ENCODE data around the gene PROP1. TPM values are rescaled to one million over a fixed set of nuclear protein-coding genes. Genes with fewer than 3 reads are reported as not detected.
"Not testable (repeated sequence)": the region's sequence is repeated elsewhere in the genome, so short reads cannot be mapped to it uniquely, and the experiment has no call there.

PROP1 gene
- total and polyA plus RNA-seq, 2 donors (not counting 3 experiments of a cell fraction or from before 2014, with no cell fraction given), result not detected

- H3K9me3 ChIP-seq (replicated peaks; ENCODE audit: control insufficient read depth, insufficient read depth, low read length); DNase-seq (ENCODE audit: low read depth, low spot score); H2AFZ ChIP-seq (ENCODE audit: low read depth, low read length); intact Hi-C loops (cut with micrococcal nuclease); H3K27ac ChIP-seq (ENCODE audit: insufficient read depth, low read depth, low read length); H3K36me3 ChIP-seq (ENCODE audit: control insufficient read depth in 2 of 2, extremely low read depth in 1 of 2, insufficient read depth in 2 of 2, low read length in 2 of 2); H3K27me3 ChIP-seq (ENCODE audit: control insufficient read depth in 2 of 2, insufficient read depth in 2 of 2, low read length in 2 of 2); H3K4me2 ChIP-seq (ENCODE audit: insufficient read depth, low read length); BruUV-seq (replicated peaks); H4K20me1 ChIP-seq (replicated peaks; ENCODE audit: control insufficient read depth, extremely low read depth, insufficient read depth, low read length); dilution Hi-C loops (cut with MboI; ENCODE audit: extremely low pct_ligation_motif_present, low sequenced_read_pairs); H3K79me2 ChIP-seq (ENCODE audit: control insufficient read depth, insufficient read depth, low read length); H3K4me1 ChIP-seq (ENCODE audit: control insufficient read depth, extremely low read depth, insufficient read depth, low read length); POLR2A ChIA-PET; H3K9ac ChIP-seq (replicated peaks; ENCODE audit: extremely low read depth, insufficient read depth, low read length); CTCF ChIA-PET; H3K9me1 ChIP-seq (replicated peaks; ENCODE audit: control insufficient read depth, extremely low read depth, insufficient read depth, low read length); FAIRE-seq; H3K4me3 ChIP-seq (replicated peaks in 1 of 3; ENCODE audit: insufficient read depth in 1 of 3, low read depth in 1 of 3, low read length in 3 of 3): not testable (repeated sequence)
Observed at GRCh38 chr5:178012758-178013157, 16.7 kb upstream of the PROP1 start.

DNA sequence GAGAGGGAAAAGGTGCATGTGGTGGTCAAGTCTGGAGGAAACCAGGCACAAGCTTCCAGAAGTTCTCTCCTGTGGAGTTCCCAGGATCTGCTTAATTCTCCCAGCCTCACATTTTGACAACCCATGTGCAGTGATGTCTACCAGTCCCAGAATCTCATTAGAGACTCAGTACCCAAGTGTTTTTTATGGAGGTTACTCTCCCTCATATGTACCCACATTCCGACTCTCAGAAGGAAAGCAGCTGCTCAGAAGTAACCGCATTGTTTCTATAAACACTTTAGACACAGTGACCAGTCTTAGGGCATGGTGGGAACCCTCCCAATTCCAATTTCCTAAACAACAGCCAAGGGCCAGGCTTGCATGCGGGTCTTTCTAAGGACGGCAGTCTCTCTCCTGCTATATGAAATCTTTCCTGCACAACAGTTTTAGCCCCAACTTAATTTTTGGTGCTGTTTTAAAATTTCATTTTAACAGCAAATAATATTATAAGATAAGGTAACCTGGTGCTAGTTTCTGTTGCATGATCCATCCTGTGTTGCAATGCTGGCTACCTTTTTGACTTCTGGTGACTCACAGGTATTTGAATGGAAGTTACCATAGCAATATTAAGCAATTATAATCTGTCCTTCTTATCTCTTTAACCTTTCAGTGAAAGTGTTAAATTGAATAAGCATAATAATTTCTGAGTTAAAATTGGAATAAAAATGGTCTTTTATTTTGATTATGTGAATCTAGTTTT lies 15.9 kb upstream of the PROP1 start:
- POLR2A ChIA-PET; dilution Hi-C loops (cut with MboI; ENCODE audit: extremely low pct_ligation_motif_present, low sequenced_read_pairs); H3K9ac ChIP-seq (replicated peaks; ENCODE audit: extremely low read depth, insufficient read depth, low read length); H3K4me3 ChIP-seq (replicated peaks in 1 of 3; ENCODE audit: insufficient read depth in 1 of 3, low read depth in 1 of 3, low read length in 3 of 3); H3K9me3 ChIP-seq (replicated peaks; ENCODE audit: control insufficient read depth, insufficient read depth, low read length); intact Hi-C loops (cut with micrococcal nuclease); H4K20me1 ChIP-seq (replicated peaks; ENCODE audit: control insufficient read depth, extremely low read depth, insufficient read depth, low read length); H3K4me2 ChIP-seq (ENCODE audit: insufficient read depth, low read length); H3K4me1 ChIP-seq (ENCODE audit: control insufficient read depth, extremely low read depth, insufficient read depth, low read length); H3K27ac ChIP-seq (ENCODE audit: insufficient read depth, low read depth, low read length); H2AFZ ChIP-seq (ENCODE audit: low read depth, low read length); H3K27me3 ChIP-seq (ENCODE audit: control insufficient read depth in 2 of 2, insufficient read depth in 2 of 2, low read length in 2 of 2); BruUV-seq (replicated peaks); H3K9me1 ChIP-seq (replicated peaks; ENCODE audit: control insufficient read depth, extremely low read depth, insufficient read depth, low read length); H3K79me2 ChIP-seq (ENCODE audit: control insufficient read depth, insufficient read depth, low read length); FAIRE-seq; DNase-seq (ENCODE audit: low read depth, low spot score); CTCF ChIA-PET; H3K36me3 ChIP-seq (ENCODE audit: control insufficient read depth in 2 of 2, extremely low read depth in 1 of 2, insufficient read depth in 2 of 2, low read length in 2 of 2): not testable (repeated sequence)

- CTCF ChIA-PET; H3K9ac ChIP-seq (replicated peaks; ENCODE audit: extremely low read depth, insufficient read depth, low read length); H3K4me3 ChIP-seq (replicated peaks in 1 of 3; ENCODE audit: insufficient read depth in 1 of 3, low read depth in 1 of 3, low read length in 3 of 3); H4K20me1 ChIP-seq (replicated peaks; ENCODE audit: control insufficient read depth, extremely low read depth, insufficient read depth, low read length); POLR2A ChIA-PET; H3K36me3 ChIP-seq (ENCODE audit: control insufficient read depth in 2 of 2, extremely low read depth in 1 of 2, insufficient read depth in 2 of 2, low read length in 2 of 2); H2AFZ ChIP-seq (ENCODE audit: low read depth, low read length); DNase-seq (ENCODE audit: low read depth, low spot score); H3K9me3 ChIP-seq (replicated peaks; ENCODE audit: control insufficient read depth, insufficient read depth, low read length); H3K4me2 ChIP-seq (ENCODE audit: insufficient read depth, low read length); H3K4me1 ChIP-seq (ENCODE audit: control insufficient read depth, extremely low read depth, insufficient read depth, low read length); FAIRE-seq; H3K9me1 ChIP-seq (replicated peaks; ENCODE audit: control insufficient read depth, extremely low read depth, insufficient read depth, low read length); H3K27ac ChIP-seq (ENCODE audit: insufficient read depth, low read depth, low read length); H3K79me2 ChIP-seq (ENCODE audit: control insufficient read depth, insufficient read depth, low read length); dilution Hi-C loops (cut with MboI; ENCODE audit: extremely low pct_ligation_motif_present, low sequenced_read_pairs); intact Hi-C loops (cut with micrococcal nuclease); BruUV-seq (replicated peaks): not testable (repeated sequence)
- peaks cover 6 to 14% of the 10 kb centered on the region in 2 experiments for H3K27me3 ChIP-seq (ENCODE audit: control insufficient read depth in 2 of 2, insufficient read depth in 2 of 2, low read length in 2 of 2)
Observed at GRCh38 chr5:178007272-178007671, 11.2 kb upstream of the PROP1 start.

DNA sequence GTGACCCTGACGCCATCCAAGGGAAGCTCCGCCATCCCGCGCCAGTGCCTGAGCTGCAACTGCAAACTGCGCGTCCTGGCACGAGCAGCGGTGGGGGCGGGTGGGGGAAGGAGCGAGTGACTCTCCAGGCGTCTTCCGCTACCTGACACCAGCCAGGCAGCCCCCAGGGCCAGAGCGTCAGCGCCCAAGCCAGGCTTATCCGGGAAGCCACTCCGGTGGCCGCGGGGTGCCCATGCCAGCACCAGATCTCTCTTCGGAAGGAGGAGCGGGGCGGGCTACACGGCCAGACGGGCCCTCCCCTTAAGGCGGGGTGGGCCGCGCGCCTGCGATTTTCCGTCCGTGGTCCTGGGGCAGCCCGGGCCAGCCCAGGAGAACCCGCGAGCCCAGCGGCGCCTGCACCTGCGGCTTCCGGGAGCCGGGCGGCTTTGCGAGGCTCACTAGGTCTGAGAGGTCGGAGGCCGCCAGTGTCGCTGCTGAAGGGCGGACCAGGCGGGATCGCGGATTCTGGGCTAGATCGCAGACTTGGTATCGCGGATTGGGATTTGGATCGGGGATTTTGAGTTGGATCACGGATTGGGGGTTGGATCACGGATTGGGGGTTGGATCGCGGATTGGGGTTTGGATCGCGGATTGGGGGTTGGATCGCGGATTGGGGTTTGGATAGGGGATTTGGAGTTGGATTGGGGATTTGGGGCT lies 10.6 kb upstream of the PROP1 start:
- POLR2A ChIA-PET; H4K20me1 ChIP-seq (replicated peaks; ENCODE audit: control insufficient read depth, extremely low read depth, insufficient read depth, low read length); H3K4me1 ChIP-seq (ENCODE audit: control insufficient read depth, extremely low read depth, insufficient read depth, low read length); FAIRE-seq; H3K9ac ChIP-seq (replicated peaks; ENCODE audit: extremely low read depth, insufficient read depth, low read length); H3K4me2 ChIP-seq (ENCODE audit: insufficient read depth, low read length); H2AFZ ChIP-seq (ENCODE audit: low read depth, low read length); H3K27ac ChIP-seq (ENCODE audit: insufficient read depth, low read depth, low read length); BruUV-seq (replicated peaks); intact Hi-C loops (cut with micrococcal nuclease); H3K4me3 ChIP-seq (replicated peaks in 1 of 3; ENCODE audit: insufficient read depth in 1 of 3, low read depth in 1 of 3, low read length in 3 of 3); DNase-seq (ENCODE audit: low read depth, low spot score); H3K9me1 ChIP-seq (replicated peaks; ENCODE audit: control insufficient read depth, extremely low read depth, insufficient read depth, low read length); H3K9me3 ChIP-seq (replicated peaks; ENCODE audit: control insufficient read depth, insufficient read depth, low read length); dilution Hi-C loops (cut with MboI; ENCODE audit: extremely low pct_ligation_motif_present, low sequenced_read_pairs); CTCF ChIA-PET; H3K79me2 ChIP-seq (ENCODE audit: control insufficient read depth, insufficient read depth, low read length); H3K36me3 ChIP-seq (ENCODE audit: control insufficient read depth in 2 of 2, extremely low read depth in 1 of 2, insufficient read depth in 2 of 2, low read length in 2 of 2): not testable (repeated sequence)
- peaks cover 6 to 14% of the 10 kb centered on the region in 2 experiments for H3K27me3 ChIP-seq (ENCODE audit: control insufficient read depth in 2 of 2, insufficient read depth in 2 of 2, low read length in 2 of 2)

Data from endothelial cell of umbilical vein (primary cell).